Memory B cell (primary cell): ENCODE results near the gene CHN2.

ENCODE experiments used
- ATAC-seq: fragments of 150-1000 bp; cut with Tn5 transposase; 2 replicates; pipeline ENCODE4 v1.10.0; 2021; ENCODE audit warnings: low read depth, mild to moderate bottlenecking, moderate library complexity
- DNase-seq, 2 donors: peaks; one replicate each; pipeline ENCODE4 v3.0.0; 2022; ENCODE audit warnings: low spot score in 2 of 2
- H3K27ac Mint-ChIP-seq: one replicate; pipeline ENCODE4 v1.8.0; 2022; ENCODE audit warnings: mild to moderate bottlenecking, moderate library complexity, mixed read lengths
- H3K27me3 Mint-ChIP-seq: one replicate; pipeline ENCODE4 v1.8.0; 2022; ENCODE audit warnings: mixed read lengths
- H3K36me3 Mint-ChIP-seq: one replicate; pipeline ENCODE4 v1.8.0; 2022; ENCODE audit warnings: mild to moderate bottlenecking, mixed read lengths
- H3K4me1 Mint-ChIP-seq: one replicate; pipeline ENCODE4 v1.8.0; 2022; ENCODE audit warnings: mixed read lengths
- H3K4me3 Mint-ChIP-seq: one replicate; pipeline ENCODE4 v1.8.0; 2022; ENCODE audit warnings: mild to moderate bottlenecking, moderate library complexity, mixed read lengths
- H3K9me3 Mint-ChIP-seq: one replicate; pipeline ENCODE4 v1.8.0; 2022; ENCODE audit warnings: mixed read lengths

CHN2 gene

GRCh38 chr7:29467193-29467926, 272.8 kb downstream of the CHN2 start:
- DNase-seq: no peak
- ATAC-seq: no peak
- H3K4me3 Mint-ChIP-seq: no peak overlapping the region
- no peaks in the 10 kb centered on the region for H3K9me3 Mint-ChIP-seq
- H3K36me3 Mint-ChIP-seq: no peaks in the 10 kb centered on the region
- no peak overlapping the region for H3K27ac Mint-ChIP-seq
- no peaks in the 10 kb centered on the region for H3K4me1 Mint-ChIP-seq
- H3K27me3 Mint-ChIP-seq: peaks cover 1% of the 10 kb centered on the region

GRCh38 chr7:29468196-29468595, 273.6 kb downstream of the CHN2 start:
- no peaks in the 10 kb centered on the region for H3K4me1 Mint-ChIP-seq
- ATAC-seq: no peak
- H3K36me3 Mint-ChIP-seq: no peaks in the 10 kb centered on the region
- H3K9me3 Mint-ChIP-seq: no peaks in the 10 kb centered on the region
- H3K4me3 Mint-ChIP-seq: no peak overlapping the region
- DNase-seq: no peak
- no peak overlapping the region for H3K27ac Mint-ChIP-seq
- peaks cover 1% of the 10 kb centered on the region for H3K27me3 Mint-ChIP-seq

- ATAC-seq (no peak), DNase-seq (no peak)
- Mint-ChIP-seq H3K9me3 (no peaks in the 10 kb centered on the region), H3K4me3 (no peak overlapping the region), H3K36me3 (no peaks in the 10 kb centered on the region), H3K27me3 (peaks cover 3% of the 10 kb centered on the region), H3K27ac (no peak overlapping the region), H3K4me1 (no peaks in the 10 kb centered on the region)
Observed at GRCh38 chr7:29469281-29469680, 274.7 kb downstream of the CHN2 start.

- DNase-seq (no peak), ATAC-seq (no peak)
- Mint-ChIP-seq H3K9me3 (no peaks in the 10 kb centered on the region), H3K27ac (no peak overlapping the region), H3K4me3 (no peak overlapping the region), H3K4me1 (no peaks in the 10 kb centered on the region), H3K36me3 (no peaks in the 10 kb centered on the region), H3K27me3 (peaks cover 6% of the 10 kb centered on the region)
Observed at GRCh38 chr7:29469976-29470557, 275.5 kb downstream of the CHN2 start.

- peaks cover 6% of the 10 kb centered on the region for H3K27me3 Mint-ChIP-seq
Observed at GRCh38 chr7:29471444-29472138, 277.0 kb downstream of the CHN2 start.

GRCh38 chr7:29476916-29477315, 282.3 kb downstream of the CHN2 start:
- H3K9me3 Mint-ChIP-seq: no peaks in the 10 kb centered on the region
- H3K4me3 Mint-ChIP-seq: no peak overlapping the region
- peaks cover 7% of the 10 kb centered on the region for H3K27me3 Mint-ChIP-seq
- DNase-seq (no peak), ATAC-seq (no peak)
- H3K27ac Mint-ChIP-seq: no peak overlapping the region
- no peaks in the 10 kb centered on the region for H3K36me3 Mint-ChIP-seq
- no peaks in the 10 kb centered on the region for H3K4me1 Mint-ChIP-seq

More at GRCh38 chr7:29471444-29472138, 277.0 kb downstream of the CHN2 start:
- H3K27ac Mint-ChIP-seq: no peak overlapping the region
- ATAC-seq: no peak
- DNase-seq: no peak
- no peaks in the 10 kb centered on the region for H3K4me1 Mint-ChIP-seq
- no peaks in the 10 kb centered on the region for H3K9me3 Mint-ChIP-seq
- H3K4me3 Mint-ChIP-seq: no peak overlapping the region
- no peaks in the 10 kb centered on the region for H3K36me3 Mint-ChIP-seq

GRCh38 chr7:29478226-29478625, 283.7 kb downstream of the CHN2 start:
- Mint-ChIP-seq H3K9me3 (no peaks in the 10 kb centered on the region), H3K27ac (no peak overlapping the region), H3K4me1 (no peaks in the 10 kb centered on the region), H3K4me3 (no peak overlapping the region), H3K27me3 (peaks cover 7% of the 10 kb centered on the region), H3K36me3 (no peaks in the 10 kb centered on the region)
- ATAC-seq (no peak), DNase-seq (no peak)

GRCh38 chr7:29478687-29479240, 284.2 kb downstream of the CHN2 start:
- Mint-ChIP-seq H3K27me3 (peaks cover 7% of the 10 kb centered on the region), H3K4me1 (no peaks in the 10 kb centered on the region), H3K4me3 (no peak overlapping the region), H3K27ac (no peak overlapping the region), H3K9me3 (no peaks in the 10 kb centered on the region), H3K36me3 (no peaks in the 10 kb centered on the region)
- ATAC-seq: no peak
- DNase-seq: no peak

- H3K4me1 Mint-ChIP-seq: no peaks in the 10 kb centered on the region
- no peak overlapping the region for H3K4me3 Mint-ChIP-seq
- ATAC-seq (no peak), DNase-seq (no peak)
- H3K27ac Mint-ChIP-seq: no peak overlapping the region
- no peaks in the 10 kb centered on the region for H3K36me3 Mint-ChIP-seq
- H3K27me3 Mint-ChIP-seq: peaks cover 2% of the 10 kb centered on the region
- H3K9me3 Mint-ChIP-seq: no peaks in the 10 kb centered on the region
Observed at GRCh38 chr7:29479301-29480200, 285.0 kb downstream of the CHN2 start.

- no peak for DNase-seq
Observed at GRCh38 chr7:29480451-29480850, 285.9 kb downstream of the CHN2 start.

GRCh38 chr7:29480934-29481651, 286.5 kb downstream of the CHN2 start:
- no peak overlapping the region for H3K27ac Mint-ChIP-seq
- ATAC-seq (no peak), DNase-seq (no peak)
- no peak overlapping the region for H3K4me3 Mint-ChIP-seq
- H3K27me3 Mint-ChIP-seq: peaks cover 2% of the 10 kb centered on the region
- H3K9me3 Mint-ChIP-seq: no peaks in the 10 kb centered on the region
- H3K4me1 Mint-ChIP-seq: no peaks in the 10 kb centered on the region
- no peaks in the 10 kb centered on the region for H3K36me3 Mint-ChIP-seq

More at GRCh38 chr7:29480451-29480850, 285.9 kb downstream of the CHN2 start:
- no peaks in the 10 kb centered on the region for H3K9me3 Mint-ChIP-seq
- no peak overlapping the region for H3K27ac Mint-ChIP-seq
- no peak for ATAC-seq
- no peaks in the 10 kb centered on the region for H3K36me3 Mint-ChIP-seq
- peaks cover 2% of the 10 kb centered on the region for H3K27me3 Mint-ChIP-seq
- no peaks in the 10 kb centered on the region for H3K4me1 Mint-ChIP-seq
- no peak overlapping the region for H3K4me3 Mint-ChIP-seq

- no peak for ATAC-seq
- Mint-ChIP-seq H3K27me3 (peaks cover 5% of the 10 kb centered on the region), H3K36me3 (no peaks in the 10 kb centered on the region), H3K4me1 (no peaks in the 10 kb centered on the region), H3K4me3 (no peak overlapping the region), H3K9me3 (no peaks in the 10 kb centered on the region), H3K27ac (no peak overlapping the region)
- no peak for DNase-seq
Observed at GRCh38 chr7:29482056-29482455, 287.5 kb downstream of the CHN2 start.
